Smooth muscle cell of bladder (primary cell): ENCODE data around the gene PBX3. TPM values are rescaled to one million over a fixed set of nuclear protein-coding genes. Genes with fewer than 3 reads are reported as not detected.

Experiments
- total RNA-seq: library from RNA; depleted of rRNA; stranded (reverse); fragments of >200 nt; gene quantifications from 2 replicates; pipeline ENCODE4 v1.2.3, GENCODE V29; 2014

The PBX3 gene
- total RNA-seq = 28.0 and 68.6 TPM in 2 replicates

GRCh38 chr9:125747053-125747764, at the start of gene PBX3:
Gene PBX3 (plus strand): TSS chr9:125747373.

GRCh38 chr9:125706651-125707471, 40.3 kb upstream of the PBX3 start, which contains the start of gene MAPKAP1:
Gene MAPKAP1 (minus strand): TSS chr9:125707208. CDS start chr9:125672574, 34,634 bp downstream.

Other genes with a start within 250 kb of the PBX3 start
- 70.4 and 111 TPM in 2 replicates for gene MAPKAP1, start 40.2 kb upstream of the PBX3 start, total RNA-seq